Activated CD4-positive, alpha-beta T cell treated with anti-CD3 and anti-CD28 coated beads, Interleukin-2, amount 50 U/mL, for 1 hour (primary cell): ENCODE results near the gene MCTP2.

Source experiments
- DNase-seq: peaks from one replicate; pipeline ENCODE4 v3.0.0-alpha.2; 2020

Gene MCTP2

GRCh38 chr15:94363382-94363781, 132.0 kb downstream of the MCTP2 start:
- DNase-seq, result no peak

- DNase-seq, result no peak
These were observed 135.4 kb downstream of the MCTP2 start for GRCh38 chr15:94366781-94367180.

- DNase-seq, result no peak
These were observed 136.6 kb downstream of the MCTP2 start for GRCh38 chr15:94367726-94368535.

GRCh38 chr15:94370206-94370935, 139.0 kb downstream of the MCTP2 start:
- no peak for DNase-seq

GRCh38 chr15:94370936-94371285, 139.6 kb downstream of the MCTP2 start:
- DNase-seq, result no peak

- no peak for DNase-seq
These were observed 141.5 kb downstream of the MCTP2 start for GRCh38 chr15:94372821-94373220.

GRCh38 chr15:94375997-94376396, 144.6 kb downstream of the MCTP2 start:
- no peak for DNase-seq

- DNase-seq, result no peak
These were observed 148.6 kb downstream of the MCTP2 start for GRCh38 chr15:94379986-94380385.

GRCh38 chr15:94380798-94381197, 149.4 kb downstream of the MCTP2 start:
- no peak for DNase-seq

GRCh38 chr15:94381384-94381783, 150.0 kb downstream of the MCTP2 start:
- no peak for DNase-seq

- DNase-seq, result no peak
These were observed 151.7 kb downstream of the MCTP2 start for GRCh38 chr15:94383041-94383440.

- DNase-seq, result no peak
These were observed 152.3 kb downstream of the MCTP2 start for GRCh38 chr15:94383706-94384105.

GRCh38 chr15:94385441-94385840, 154.1 kb downstream of the MCTP2 start:
- no peak for DNase-seq

- DNase-seq, result no peak
These were observed 155.0 kb downstream of the MCTP2 start for GRCh38 chr15:94386351-94386750.

GRCh38 chr15:94387442-94387841, 156.1 kb downstream of the MCTP2 start:
- DNase-seq, result no peak

- DNase-seq, result no peak
These were observed 156.6 kb downstream of the MCTP2 start for GRCh38 chr15:94387849-94388441.

GRCh38 chr15:94395640-94396039, 164.3 kb downstream of the MCTP2 start:
- no peak for DNase-seq

- DNase-seq, result no peak
These were observed 166.0 kb downstream of the MCTP2 start for GRCh38 chr15:94397337-94397736.

GRCh38 chr15:94398001-94398400, 166.6 kb downstream of the MCTP2 start:
- DNase-seq, result no peak

- no peak for DNase-seq
These were observed 169.4 kb downstream of the MCTP2 start for GRCh38 chr15:94400526-94401298.

GRCh38 chr15:94403331-94403730, 172.0 kb downstream of the MCTP2 start:
- no peak for DNase-seq

- DNase-seq, result no peak
These were observed 173.4 kb downstream of the MCTP2 start for GRCh38 chr15:94404733-94405283.

GRCh38 chr15:94411285-94411684, 179.9 kb downstream of the MCTP2 start:
- DNase-seq, result no peak
